Lower lobe of right lung (tissue), 2 donors: ENCODE measurements around the gene KAT5. TPM values are rescaled to one million over a fixed set of nuclear protein-coding genes. Genes with fewer than 3 reads are reported as not detected.
"Not testable (repeated sequence)": the region's sequence is repeated elsewhere in the genome, so short reads cannot be mapped to it uniquely, and the experiment has no call there.

Source experiments
- ATAC-seq, 2 donors: fragments of 200-7000 bp; cut with Tn5 transposase; one replicate each; pipeline ENCODE4 v1.9.1; 2020 to 2022; ENCODE audit warnings: mild to moderate bottlenecking in 2 of 2, moderate library complexity in 2 of 2
- DNase-seq: peaks from one replicate; pipeline ENCODE4 v3.0.0-alpha.2; 2020
- H3K27ac ChIP-seq: fragments of 200-600 bp; one replicate; pipeline ENCODE4 v1.8.0; 2022
- H3K27me3 ChIP-seq: fragments of 200-600 bp; one replicate; pipeline ENCODE4 v1.8.0; 2022; ENCODE audit warnings: low read depth
- H3K36me3 ChIP-seq: fragments of 200-600 bp; one replicate; pipeline ENCODE4 v1.8.0; 2022; ENCODE audit warnings: mild to moderate bottlenecking
- H3K4me1 ChIP-seq: fragments of 200-600 bp; one replicate; pipeline ENCODE4 v1.8.0; 2022
- H3K4me3 ChIP-seq: fragments of 200-600 bp; one replicate; pipeline ENCODE4 v1.8.0; 2022; ENCODE audit warnings: mild to moderate bottlenecking
- H3K9me3 ChIP-seq: fragments of 200-600 bp; one replicate; pipeline ENCODE4 v1.8.0; 2022
- CTCF ChIP-seq: fragments of 200-600 bp; IDR thresholded peaks from one replicate; pipeline ENCODE4 v1.8.0; 2022; ENCODE audit warnings: antibody characterized with exemption, mild to moderate bottlenecking
- intact Hi-C: fragments of 100-400 bp; cut with DNase I; formaldehyde crosslinking; loops from one replicate; pipeline ENCODE4 v1.11.0; 2022
- total RNA-seq: library from RNA; stranded (reverse); fragmentation: NEBNext Ultra II Directional; extraction: Animal tissue kit (Norgen Biotek cat#: 25700); gene quantifications from one replicate; pipeline ENCODE4 v1.2.1, GENCODE V29; 2021
- donor health status: DM: no; HTN: yes; CAD: no; lungs with severe emphysema.

The KAT5 gene
- total RNA-seq, 1 donor from 2014 or later, result 82.6 TPM

GRCh38 chr11:65701686-65702085 lies 10.4 kb upstream of the KAT5 start:
- intact Hi-C loops, result no loop called here
- Histone ChIP-seq H3K36me3 (no peaks in the 10 kb centered on the region), H3K4me1 (peaks cover 4% of the 10 kb centered on the region), H3K27me3 (no peaks in the 10 kb centered on the region), H3K27ac (no peak overlapping the region), H3K9me3 (no peaks in the 10 kb centered on the region), H3K4me3 (no peak overlapping the region)
- DNase-seq (no peak), ATAC-seq (no peak)
- no peak for TF ChIP-seq CTCF

GRCh38 chr11:65703846-65704245 lies 8.2 kb upstream of the KAT5 start:
- DNase-seq (no peak), ATAC-seq (no peak)
- Histone ChIP-seq H3K4me3 (no peak overlapping the region), H3K4me1 (peaks cover 4% of the 10 kb centered on the region), H3K27ac (no peak overlapping the region), H3K36me3 (no peaks in the 10 kb centered on the region), H3K9me3 (no peaks in the 10 kb centered on the region), H3K27me3 (no peaks in the 10 kb centered on the region)
- no peak for TF ChIP-seq CTCF
- intact Hi-C loops, result no loop called here

- H3K36me3 ChIP-seq, intact Hi-C loops, H3K27ac ChIP-seq, H3K27me3 ChIP-seq, ATAC-seq, H3K9me3 ChIP-seq: not testable (repeated sequence)
- H3K4me1 ChIP-seq, result peaks cover 21% of the 10 kb centered on the region
- DNase-seq, result peak; percentile 88
- TF ChIP-seq CTCF, result peak; percentile 78
- peak overlapping the region; percentile 21 for H3K4me3 ChIP-seq
These were observed 5.7 kb upstream of the KAT5 start for GRCh38 chr11:65706303-65706763.

GRCh38 chr11:65707002-65707401 lies 5.0 kb upstream of the KAT5 start:
- intact Hi-C loops, H3K27me3 ChIP-seq, H3K4me3 ChIP-seq, DNase-seq, H3K9me3 ChIP-seq, H3K27ac ChIP-seq, H3K36me3 ChIP-seq, ATAC-seq: not testable (repeated sequence)
- H3K4me1 ChIP-seq, result peaks cover 21% of the 10 kb centered on the region

GRCh38 chr11:65708451-65708850 lies 3.6 kb upstream of the KAT5 start:
- Histone ChIP-seq H3K4me1 (peaks cover 31% of the 10 kb centered on the region), H3K36me3 (peaks cover 6% of the 10 kb centered on the region), H3K9me3 (no peaks in the 10 kb centered on the region), H3K27ac (no peak overlapping the region), H3K4me3 (no peak overlapping the region), H3K27me3 (no peaks in the 10 kb centered on the region)
- TF ChIP-seq CTCF, result no peak
- DNase-seq (no peak), ATAC-seq (no peak)
- intact Hi-C loops, result no loop called here

GRCh38 chr11:65709661-65710060 lies 2.4 kb upstream of the KAT5 start:
- no peak for DNase-seq
- no peak overlapping the region for H3K27ac ChIP-seq

More at GRCh38 chr11:65709661-65710060, 2.4 kb upstream of the KAT5 start:
- no peak for TF ChIP-seq CTCF
- Histone ChIP-seq H3K4me1 (peaks cover 31% of the 10 kb centered on the region), H3K27me3 (no peaks in the 10 kb centered on the region), H3K36me3 (peaks cover 18% of the 10 kb centered on the region), H3K4me3 (no peak overlapping the region), H3K9me3 (no peaks in the 10 kb centered on the region)
- ATAC-seq, result no peak
- intact Hi-C loops, result no loop called here
